ENCODE measurements around the gene FZD1. TPM values are rescaled to one million over a fixed set of nuclear protein-coding genes. Genes with fewer than 3 reads are reported as not detected.

FZD1 gene
- total RNA-seq, 1 experiment from 2014 or later = 3.4 TPM

GRCh38 chr7:91316426-91316825 lies 52.2 kb downstream of the FZD1 start:
- DNase-seq (ENCODE audit: low read depth, low spot score) = no peak
- in situ Hi-C loops (cut with HindIII; ENCODE audit: low pct_unique_long_range_greater_than_20kb, low sequenced_read_pairs) = no loop called here

- no peak for DNase-seq (ENCODE audit: low read depth, low spot score)
- in situ Hi-C loops (cut with HindIII; ENCODE audit: low pct_unique_long_range_greater_than_20kb, low sequenced_read_pairs) = no loop called here
Measured at GRCh38 chr7:91319351-91319750, 55.1 kb downstream of the FZD1 start.

- in situ Hi-C loops (cut with HindIII; ENCODE audit: low pct_unique_long_range_greater_than_20kb, low sequenced_read_pairs) = no loop called here
Measured at GRCh38 chr7:91320366-91321078, 56.3 kb downstream of the FZD1 start.

More at GRCh38 chr7:91320366-91321078, 56.3 kb downstream of the FZD1 start:
- DNase-seq (ENCODE audit: low read depth, low spot score) = no peak
